SJSA1 (cell line): ENCODE data around the gene TTC27. TPM values are rescaled to one million over a fixed set of nuclear protein-coding genes. Genes with fewer than 3 reads are reported as not detected.
"Not testable (repeated sequence)": the region's sequence is repeated elsewhere in the genome, so short reads cannot be mapped to it uniquely, and the experiment has no call there.

Experiments
- DNase-seq, 2 experiments: peaks; one replicate each; pipeline ENCODE4 v3.0.0-alpha.2; 2015 to 2020; ENCODE audit warnings: low spot score in 2 of 2, low read depth in 1 of 2
- H3K27ac ChIP-seq: fragments of 250-450 bp; sonication (Bioruptor Pico); 2 replicates; pipeline ENCODE4 v1.5.1; 2020; ENCODE audit warnings: mild to moderate bottlenecking, moderate library complexity
- H3K27me3 ChIP-seq: fragments of 250-450 bp; sonication (Bioruptor Pico); replicated peaks from 2 replicates; pipeline ENCODE4 v1.5.1; 2020; ENCODE audit warnings: mild to moderate bottlenecking, moderate library complexity
- H3K36me3 ChIP-seq: fragments of 250-450 bp; sonication (Bioruptor Pico); 2 replicates; pipeline ENCODE4 v1.5.1; 2020; ENCODE audit warnings: mild to moderate bottlenecking
- H3K4me1 ChIP-seq: fragments of 250-450 bp; sonication (Bioruptor Pico); replicated peaks from 2 replicates; pipeline ENCODE4 v1.6.1; 2021; ENCODE audit warnings: mild to moderate bottlenecking
- H3K4me3 ChIP-seq: fragments of 250-450 bp; sonication (Bioruptor Pico); 2 replicates; pipeline ENCODE4 v1.5.1; 2020; ENCODE audit warnings: mild to moderate bottlenecking
- H3K9me3 ChIP-seq: fragments of 250-450 bp; sonication (Bioruptor Pico); replicated peaks from 2 replicates; pipeline ENCODE4 v1.5.1; 2020; ENCODE audit warnings: mild to moderate bottlenecking
- total RNA-seq: library from RNA; depleted of rRNA; stranded (reverse); fragments of >200 nt; shearing (Covaris generic); gene quantifications from 2 replicates; pipeline ENCODE4 v1.2.3, GENCODE V29; 2014

TTC27 gene
- total RNA-seq, 1 experiment from 2014 or later: 23.7 TPM

DNA sequence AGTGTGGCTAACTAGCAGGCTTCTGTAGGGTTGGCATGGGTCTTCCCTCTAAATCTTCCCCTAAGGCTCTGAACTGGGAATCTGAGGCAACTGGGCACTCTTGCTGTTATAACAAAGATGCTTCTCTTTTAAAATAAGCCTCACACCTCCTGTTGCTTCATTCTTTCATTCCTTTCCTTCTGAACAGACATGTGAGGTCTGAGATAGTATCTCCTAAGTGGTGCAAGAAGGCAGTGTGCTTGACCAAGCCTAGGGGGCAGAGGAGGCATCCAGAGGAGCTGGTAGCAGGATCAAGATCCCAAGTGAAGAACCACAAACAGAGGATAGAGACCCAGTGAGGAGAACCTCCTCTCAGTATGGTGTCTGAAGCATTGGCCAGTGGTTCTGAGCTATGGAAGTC lies 90.9 kb downstream of the TTC27 start:
- H3K27ac ChIP-seq: no peak overlapping the region
- no peaks in the 10 kb centered on the region for H3K36me3 ChIP-seq
- H3K4me3 ChIP-seq: no peak overlapping the region
- no peaks in the 10 kb centered on the region for H3K27me3 ChIP-seq
- H3K4me1 ChIP-seq: no peaks in the 10 kb centered on the region
- no peak for DNase-seq
- no peaks in the 10 kb centered on the region for H3K9me3 ChIP-seq

GRCh38 chr2:32719430-32719829 lies 91.6 kb downstream of the TTC27 start:
- Histone ChIP-seq H3K4me3 (no peak overlapping the region), H3K9me3 (no peaks in the 10 kb centered on the region), H3K27ac (no peak overlapping the region), H3K4me1 (no peaks in the 10 kb centered on the region), H3K27me3 (no peaks in the 10 kb centered on the region), H3K36me3 (no peaks in the 10 kb centered on the region)
- no peak for DNase-seq

GRCh38 chr2:32719933-32720716 lies 92.3 kb downstream of the TTC27 start:
- Histone ChIP-seq H3K27ac (no peak overlapping the region), H3K36me3 (no peaks in the 10 kb centered on the region), H3K9me3 (no peaks in the 10 kb centered on the region), H3K4me1 (no peaks in the 10 kb centered on the region), H3K27me3 (no peaks in the 10 kb centered on the region), H3K4me3 (no peak overlapping the region)
- no peak for DNase-seq

DNA sequence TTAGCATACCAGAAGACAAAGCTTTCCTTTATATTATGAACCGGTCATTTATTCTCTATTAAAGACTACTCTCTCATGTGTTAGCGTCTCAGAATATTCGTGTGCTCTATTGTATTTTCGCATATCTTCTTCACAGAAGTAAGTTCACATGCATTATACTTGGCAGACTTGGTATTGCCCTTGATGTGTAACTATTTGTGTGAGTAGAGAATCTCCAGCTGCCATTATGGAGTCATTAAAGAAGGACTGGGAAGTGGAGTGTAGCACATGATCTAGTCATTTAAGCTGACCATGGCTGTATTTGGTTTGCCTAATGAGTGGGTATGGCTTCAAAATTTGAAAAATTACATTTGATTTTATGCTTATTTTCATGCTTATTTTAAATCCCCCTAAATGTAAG lies 92.9 kb downstream of the TTC27 start:
- no peaks in the 10 kb centered on the region for H3K36me3 ChIP-seq

DNA sequence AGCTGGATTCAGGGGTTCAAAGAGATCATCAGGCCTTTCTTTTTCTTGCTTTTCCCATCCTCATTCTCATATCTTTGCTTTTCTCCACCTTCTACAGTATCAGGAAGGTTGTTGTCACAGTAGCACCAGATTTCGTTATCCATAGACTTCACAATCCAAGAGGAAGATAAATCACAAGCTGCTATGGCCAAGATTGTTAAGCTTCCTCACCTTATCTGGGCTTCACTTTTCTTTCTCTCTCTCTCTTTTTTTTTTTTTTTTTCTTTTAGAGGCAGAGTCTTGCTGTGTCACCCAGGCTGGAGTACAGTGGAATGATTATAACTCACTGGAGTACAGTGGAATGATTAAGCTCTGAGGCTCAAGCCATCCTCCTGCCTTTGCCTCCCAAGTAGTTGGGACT lies 93.5 kb downstream of the TTC27 start:
- H3K36me3 ChIP-seq: no peaks in the 10 kb centered on the region
- no peaks in the 10 kb centered on the region for H3K9me3 ChIP-seq
- no peak overlapping the region for H3K27ac ChIP-seq
- no peak for DNase-seq
- no peaks in the 10 kb centered on the region for H3K4me1 ChIP-seq
- H3K4me3 ChIP-seq: no peak overlapping the region
- no peaks in the 10 kb centered on the region for H3K27me3 ChIP-seq

More for the DNA sequence above, 92.9 kb downstream of the TTC27 start:
- DNase-seq: no peak
- no peaks in the 10 kb centered on the region for H3K4me1 ChIP-seq
- no peak overlapping the region for H3K27ac ChIP-seq
- H3K4me3 ChIP-seq: no peak overlapping the region
- H3K9me3 ChIP-seq: no peaks in the 10 kb centered on the region
- no peaks in the 10 kb centered on the region for H3K27me3 ChIP-seq

GRCh38 chr2:32723467-32724079 lies 95.7 kb downstream of the TTC27 start:
- Histone ChIP-seq H3K9me3 (no peaks in the 10 kb centered on the region), H3K27me3 (no peaks in the 10 kb centered on the region), H3K4me1 (no peaks in the 10 kb centered on the region), H3K4me3 (no peak overlapping the region), H3K27ac (no peak overlapping the region), H3K36me3 (no peaks in the 10 kb centered on the region)
- DNase-seq: no peak

GRCh38 chr2:32726678-32727077 lies 98.8 kb downstream of the TTC27 start:
- H3K4me3 ChIP-seq, DNase-seq, H3K36me3 ChIP-seq, H3K27ac ChIP-seq, H3K4me1 ChIP-seq, H3K27me3 ChIP-seq, H3K9me3 ChIP-seq: not testable (repeated sequence)

- no peak for DNase-seq
- Histone ChIP-seq H3K4me1 (no peaks in the 10 kb centered on the region), H3K27me3 (no peaks in the 10 kb centered on the region), H3K36me3 (no peaks in the 10 kb centered on the region), H3K27ac (no peak overlapping the region), H3K4me3 (no peak overlapping the region), H3K9me3 (no peaks in the 10 kb centered on the region)
Observed at GRCh38 chr2:32727157-32727556, 99.3 kb downstream of the TTC27 start.

DNA sequence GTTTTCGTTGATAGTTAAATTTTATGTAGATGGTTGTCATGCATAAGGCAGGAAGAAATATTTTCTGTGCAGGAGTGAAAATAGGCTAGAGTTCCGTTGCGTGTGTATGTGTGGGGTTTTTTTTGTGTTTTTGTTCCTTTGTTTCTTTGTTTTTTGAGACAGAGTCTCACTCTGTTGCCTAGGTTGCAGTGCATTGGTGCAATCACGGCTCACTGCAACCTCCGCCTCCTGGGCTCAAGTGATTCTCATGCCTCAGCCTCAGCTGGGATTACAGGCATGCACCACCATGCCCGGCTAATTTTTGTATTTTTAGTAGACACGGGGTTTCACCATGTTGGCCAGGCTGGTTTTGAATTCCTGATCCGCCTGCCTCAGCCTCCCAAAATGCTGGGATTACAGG lies 103.1 kb downstream of the TTC27 start:
- not testable (repeated sequence) for H3K27me3 ChIP-seq, H3K4me1 ChIP-seq, H3K27ac ChIP-seq, H3K9me3 ChIP-seq, H3K4me3 ChIP-seq, H3K36me3 ChIP-seq, DNase-seq

- no peak for DNase-seq
- Histone ChIP-seq H3K9me3 (no peaks in the 10 kb centered on the region), H3K27me3 (no peaks in the 10 kb centered on the region), H3K36me3 (no peaks in the 10 kb centered on the region), H3K4me1 (no peaks in the 10 kb centered on the region), H3K4me3 (no peak overlapping the region), H3K27ac (no peak overlapping the region)
Observed at GRCh38 chr2:32732120-32732519, 104.3 kb downstream of the TTC27 start.

GRCh38 chr2:32732912-32733472 lies 105.1 kb downstream of the TTC27 start:
- DNase-seq: no peak
- Histone ChIP-seq H3K27me3 (no peaks in the 10 kb centered on the region), H3K9me3 (no peaks in the 10 kb centered on the region), H3K4me1 (no peaks in the 10 kb centered on the region), H3K4me3 (no peak overlapping the region), H3K27ac (no peak overlapping the region), H3K36me3 (no peaks in the 10 kb centered on the region)

DNA sequence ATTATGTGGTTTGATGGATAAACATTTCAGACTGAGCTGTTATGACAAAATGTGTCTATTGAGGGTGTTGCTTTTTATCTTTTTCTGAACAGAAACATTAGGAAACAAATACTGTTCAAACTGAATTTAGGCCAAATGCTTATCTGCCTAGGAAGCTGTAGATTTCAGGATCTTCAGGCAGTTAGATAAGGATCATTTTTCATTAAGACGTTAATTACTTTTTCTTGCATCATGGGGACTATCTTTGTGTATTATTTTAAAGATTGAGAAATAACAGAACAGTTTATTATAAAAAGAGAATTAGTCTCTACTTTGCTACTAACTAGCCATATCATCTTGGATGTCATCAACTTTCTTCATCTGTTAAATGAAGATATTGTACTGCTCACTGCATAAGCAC lies 107.5 kb downstream of the TTC27 start:
- Histone ChIP-seq H3K27me3 (no peaks in the 10 kb centered on the region), H3K4me3 (no peak overlapping the region), H3K27ac (no peak overlapping the region), H3K36me3 (no peaks in the 10 kb centered on the region; the same call in 1 of the 2 replicates), H3K4me1 (no peaks in the 10 kb centered on the region), H3K9me3 (no peaks in the 10 kb centered on the region)
- DNase-seq: no peak

DNA sequence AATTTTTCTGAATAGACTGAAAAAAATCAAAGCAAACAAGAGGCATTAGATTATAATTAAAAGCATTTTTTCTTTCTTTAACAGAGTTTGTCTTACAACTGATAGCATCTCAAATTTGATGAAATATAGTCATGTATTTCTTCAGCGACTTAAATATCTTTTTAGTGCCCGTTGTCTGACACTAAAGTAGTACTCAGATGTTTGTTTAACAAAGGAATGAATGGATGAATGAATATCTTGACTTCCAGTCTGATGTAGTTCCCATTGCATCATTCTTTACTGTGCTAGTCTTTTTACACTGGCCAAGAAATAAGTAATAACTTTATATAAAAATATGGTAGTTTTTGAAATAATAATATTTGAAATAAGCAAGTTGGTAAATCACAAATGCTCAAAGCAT lies 111.1 kb downstream of the TTC27 start:
- DNase-seq: no peak
- Histone ChIP-seq H3K36me3 (no peaks in the 10 kb centered on the region; the same call in 1 of the 2 replicates), H3K27me3 (no peaks in the 10 kb centered on the region), H3K9me3 (no peaks in the 10 kb centered on the region), H3K27ac (no peak overlapping the region), H3K4me1 (peaks cover 9% of the 10 kb centered on the region), H3K4me3 (no peak overlapping the region)

GRCh38 chr2:32739664-32740063 lies 111.8 kb downstream of the TTC27 start:
- DNase-seq: no peak
- Histone ChIP-seq H3K4me1 (peaks cover 16% of the 10 kb centered on the region), H3K27me3 (no peaks in the 10 kb centered on the region), H3K27ac (no peak overlapping the region), H3K36me3 (no peaks in the 10 kb centered on the region; the same call in 1 of the 2 replicates), H3K9me3 (no peaks in the 10 kb centered on the region), H3K4me3 (no peak overlapping the region)
